ENCODE measurements around the gene CMPK2. TPM values are rescaled to one million over a fixed set of nuclear protein-coding genes. Genes with fewer than 3 reads are reported as not detected.

The CMPK2 gene
- total and polyA plus RNA-seq, 9 of the 15 experiments (the other 6 are each of a cell fraction or from before 2014, with no cell fraction given), result 2.6 to 10.5 (median 5.0) TPM

DNA sequence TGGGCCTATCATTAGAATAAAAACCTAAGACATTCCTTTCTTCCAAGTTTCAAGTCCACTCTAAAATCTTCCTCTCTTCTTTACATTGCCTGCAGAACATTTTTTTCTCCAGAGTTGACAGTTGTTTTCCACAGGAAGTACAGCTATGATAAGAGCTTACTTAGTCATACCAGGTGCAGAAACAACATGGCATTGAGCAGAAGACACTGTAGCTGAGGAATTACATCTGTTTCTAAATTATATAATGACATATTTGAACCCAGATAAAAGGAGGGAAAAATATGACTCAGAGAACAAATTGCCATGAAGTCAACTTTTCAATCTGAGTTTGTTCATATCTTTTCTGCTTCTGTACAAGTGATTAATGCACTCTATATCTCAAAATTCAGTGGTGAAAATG is 30.2 kb downstream of the CMPK2 start (continued):
- TF ChIP-seq, protein P1, sequence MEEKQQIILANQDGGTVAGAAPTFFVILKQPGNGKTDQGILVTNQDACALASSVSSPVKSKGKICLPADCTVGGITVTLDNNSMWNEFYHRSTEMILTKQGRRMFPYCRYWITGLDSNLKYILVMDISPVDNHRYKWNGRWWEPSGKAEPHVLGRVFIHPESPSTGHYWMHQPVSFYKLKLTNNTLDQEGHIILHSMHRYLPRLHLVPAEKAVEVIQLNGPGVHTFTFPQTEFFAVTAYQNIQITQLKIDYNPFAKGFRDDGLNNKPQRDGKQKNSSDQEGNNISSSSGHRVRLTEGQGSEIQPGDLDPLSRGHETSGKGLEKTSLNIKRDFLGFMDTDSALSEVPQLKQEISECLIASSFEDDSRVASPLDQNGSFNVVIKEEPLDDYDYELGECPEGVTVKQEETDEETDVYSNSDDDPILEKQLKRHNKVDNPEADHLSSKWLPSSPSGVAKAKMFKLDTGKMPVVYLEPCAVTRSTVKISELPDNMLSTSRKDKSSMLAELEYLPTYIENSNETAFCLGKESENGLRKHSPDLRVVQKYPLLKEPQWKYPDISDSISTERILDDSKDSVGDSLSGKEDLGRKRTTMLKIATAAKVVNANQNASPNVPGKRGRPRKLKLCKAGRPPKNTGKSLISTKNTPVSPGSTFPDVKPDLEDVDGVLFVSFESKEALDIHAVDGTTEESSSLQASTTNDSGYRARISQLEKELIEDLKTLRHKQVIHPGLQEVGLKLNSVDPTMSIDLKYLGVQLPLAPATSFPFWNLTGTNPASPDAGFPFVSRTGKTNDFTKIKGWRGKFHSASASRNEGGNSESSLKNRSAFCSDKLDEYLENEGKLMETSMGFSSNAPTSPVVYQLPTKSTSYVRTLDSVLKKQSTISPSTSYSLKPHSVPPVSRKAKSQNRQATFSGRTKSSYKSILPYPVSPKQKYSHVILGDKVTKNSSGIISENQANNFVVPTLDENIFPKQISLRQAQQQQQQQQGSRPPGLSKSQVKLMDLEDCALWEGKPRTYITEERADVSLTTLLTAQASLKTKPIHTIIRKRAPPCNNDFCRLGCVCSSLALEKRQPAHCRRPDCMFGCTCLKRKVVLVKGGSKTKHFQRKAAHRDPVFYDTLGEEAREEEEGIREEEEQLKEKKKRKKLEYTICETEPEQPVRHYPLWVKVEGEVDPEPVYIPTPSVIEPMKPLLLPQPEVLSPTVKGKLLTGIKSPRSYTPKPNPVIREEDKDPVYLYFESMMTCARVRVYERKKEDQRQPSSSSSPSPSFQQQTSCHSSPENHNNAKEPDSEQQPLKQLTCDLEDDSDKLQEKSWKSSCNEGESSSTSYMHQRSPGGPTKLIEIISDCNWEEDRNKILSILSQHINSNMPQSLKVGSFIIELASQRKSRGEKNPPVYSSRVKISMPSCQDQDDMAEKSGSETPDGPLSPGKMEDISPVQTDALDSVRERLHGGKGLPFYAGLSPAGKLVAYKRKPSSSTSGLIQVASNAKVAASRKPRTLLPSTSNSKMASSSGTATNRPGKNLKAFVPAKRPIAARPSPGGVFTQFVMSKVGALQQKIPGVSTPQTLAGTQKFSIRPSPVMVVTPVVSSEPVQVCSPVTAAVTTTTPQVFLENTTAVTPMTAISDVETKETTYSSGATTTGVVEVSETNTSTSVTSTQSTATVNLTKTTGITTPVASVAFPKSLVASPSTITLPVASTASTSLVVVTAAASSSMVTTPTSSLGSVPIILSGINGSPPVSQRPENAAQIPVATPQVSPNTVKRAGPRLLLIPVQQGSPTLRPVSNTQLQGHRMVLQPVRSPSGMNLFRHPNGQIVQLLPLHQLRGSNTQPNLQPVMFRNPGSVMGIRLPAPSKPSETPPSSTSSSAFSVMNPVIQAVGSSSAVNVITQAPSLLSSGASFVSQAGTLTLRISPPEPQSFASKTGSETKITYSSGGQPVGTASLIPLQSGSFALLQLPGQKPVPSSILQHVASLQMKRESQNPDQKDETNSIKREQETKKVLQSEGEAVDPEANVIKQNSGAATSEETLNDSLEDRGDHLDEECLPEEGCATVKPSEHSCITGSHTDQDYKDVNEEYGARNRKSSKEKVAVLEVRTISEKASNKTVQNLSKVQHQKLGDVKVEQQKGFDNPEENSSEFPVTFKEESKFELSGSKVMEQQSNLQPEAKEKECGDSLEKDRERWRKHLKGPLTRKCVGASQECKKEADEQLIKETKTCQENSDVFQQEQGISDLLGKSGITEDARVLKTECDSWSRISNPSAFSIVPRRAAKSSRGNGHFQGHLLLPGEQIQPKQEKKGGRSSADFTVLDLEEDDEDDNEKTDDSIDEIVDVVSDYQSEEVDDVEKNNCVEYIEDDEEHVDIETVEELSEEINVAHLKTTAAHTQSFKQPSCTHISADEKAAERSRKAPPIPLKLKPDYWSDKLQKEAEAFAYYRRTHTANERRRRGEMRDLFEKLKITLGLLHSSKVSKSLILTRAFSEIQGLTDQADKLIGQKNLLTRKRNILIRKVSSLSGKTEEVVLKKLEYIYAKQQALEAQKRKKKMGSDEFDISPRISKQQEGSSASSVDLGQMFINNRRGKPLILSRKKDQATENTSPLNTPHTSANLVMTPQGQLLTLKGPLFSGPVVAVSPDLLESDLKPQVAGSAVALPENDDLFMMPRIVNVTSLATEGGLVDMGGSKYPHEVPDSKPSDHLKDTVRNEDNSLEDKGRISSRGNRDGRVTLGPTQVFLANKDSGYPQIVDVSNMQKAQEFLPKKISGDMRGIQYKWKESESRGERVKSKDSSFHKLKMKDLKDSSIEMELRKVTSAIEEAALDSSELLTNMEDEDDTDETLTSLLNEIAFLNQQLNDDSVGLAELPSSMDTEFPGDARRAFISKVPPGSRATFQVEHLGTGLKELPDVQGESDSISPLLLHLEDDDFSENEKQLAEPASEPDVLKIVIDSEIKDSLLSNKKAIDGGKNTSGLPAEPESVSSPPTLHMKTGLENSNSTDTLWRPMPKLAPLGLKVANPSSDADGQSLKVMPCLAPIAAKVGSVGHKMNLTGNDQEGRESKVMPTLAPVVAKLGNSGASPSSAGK (IDR thresholded peaks at IDR 0.05), result 0 out of 2 replicates have a peak, but pooled peaks have one; percentile 15
- peak; percentile 72 for TF ChIP-seq SMARCA4 (IDR thresholded peaks at IDR 0.05)
- peak; percentile 59 for TF ChIP-seq TCF3 (CRISPR knock-in tag; IDR thresholded peaks at IDR 0.05)
- TF ChIP-seq MAFK (IDR thresholded peaks at IDR 0.05; ENCODE audit: low read length), result peak; percentile 15; the same call in 1 of the 2 replicates
- no peak for TF ChIP-seq NR2C1 (IDR thresholded peaks at IDR 0.05)
- TF ChIP-seq NR2C1 (tag; IDR thresholded peaks at IDR 0.05), result no peak
- peak; percentile 80 for TF ChIP-seq EP300 (IDR thresholded peaks at IDR 0.05; ENCODE audit: low read length)
- no peak for TF ChIP-seq MYBL2 (IDR thresholded peaks at IDR 0.05; ENCODE audit: low read depth)
- TF ChIP-seq MYBL2 (CRISPR knock-in tag; IDR thresholded peaks at IDR 0.05; ENCODE audit: borderline replicate concordance), result no peak
- TF ChIP-seq NFE2 (IDR thresholded peaks at IDR 0.05; ENCODE audit: low read depth), result peak; percentile 68
- TF ChIP-seq, protein P2, sequence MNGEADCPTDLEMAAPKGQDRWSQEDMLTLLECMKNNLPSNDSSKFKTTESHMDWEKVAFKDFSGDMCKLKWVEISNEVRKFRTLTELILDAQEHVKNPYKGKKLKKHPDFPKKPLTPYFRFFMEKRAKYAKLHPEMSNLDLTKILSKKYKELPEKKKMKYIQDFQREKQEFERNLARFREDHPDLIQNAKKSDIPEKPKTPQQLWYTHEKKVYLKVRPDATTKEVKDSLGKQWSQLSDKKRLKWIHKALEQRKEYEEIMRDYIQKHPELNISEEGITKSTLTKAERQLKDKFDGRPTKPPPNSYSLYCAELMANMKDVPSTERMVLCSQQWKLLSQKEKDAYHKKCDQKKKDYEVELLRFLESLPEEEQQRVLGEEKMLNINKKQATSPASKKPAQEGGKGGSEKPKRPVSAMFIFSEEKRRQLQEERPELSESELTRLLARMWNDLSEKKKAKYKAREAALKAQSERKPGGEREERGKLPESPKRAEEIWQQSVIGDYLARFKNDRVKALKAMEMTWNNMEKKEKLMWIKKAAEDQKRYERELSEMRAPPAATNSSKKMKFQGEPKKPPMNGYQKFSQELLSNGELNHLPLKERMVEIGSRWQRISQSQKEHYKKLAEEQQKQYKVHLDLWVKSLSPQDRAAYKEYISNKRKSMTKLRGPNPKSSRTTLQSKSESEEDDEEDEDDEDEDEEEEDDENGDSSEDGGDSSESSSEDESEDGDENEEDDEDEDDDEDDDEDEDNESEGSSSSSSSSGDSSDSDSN (IDR thresholded peaks at IDR 0.05; ENCODE audit: borderline replicate concordance in 1 of 2, low read depth in 2 of 2, low read length in 2 of 2), result no peak
- TF ChIP-seq FOXK2 (conservative IDR thresholded peaks at IDR 0.05 in 1 of 2, IDR thresholded peaks at IDR 0.05 in 1 of 2; ENCODE audit: low read depth in 2 of 2), result peak in 1 of 2 experiments; percentile 64; a peak in 2 of 4 replicates
- TF ChIP-seq JUN (IDR thresholded peaks at IDR 0.05; ENCODE audit: borderline replicate concordance, low read depth, low read length), result peak; percentile 54; the same call in 1 of the 2 replicates
- TF ChIP-seq JUN (CRISPR knock-in tag; IDR thresholded peaks at IDR 0.05; ENCODE audit: borderline replicate concordance), result no peak
- peak; percentile 78 for TF ChIP-seq ZNF384 (IDR thresholded peaks at IDR 0.05; ENCODE audit: low read depth, low read length)
- no peak for TF ChIP-seq ATF7 (IDR thresholded peaks at IDR 0.05)
- TF ChIP-seq ETV1 (tag; conservative IDR thresholded peaks at IDR 0.05; ENCODE audit: low read depth), result peak; percentile 89

Data from K562 (cell line).